ENCODE results near the gene GAD1. TPM values are rescaled to one million over a fixed set of nuclear protein-coding genes. Genes with fewer than 3 reads are reported as not detected.

Gene GAD1
- total and polyA plus RNA-seq, 7 donors, result 0.06 TPM; not detected in 6

DNA sequence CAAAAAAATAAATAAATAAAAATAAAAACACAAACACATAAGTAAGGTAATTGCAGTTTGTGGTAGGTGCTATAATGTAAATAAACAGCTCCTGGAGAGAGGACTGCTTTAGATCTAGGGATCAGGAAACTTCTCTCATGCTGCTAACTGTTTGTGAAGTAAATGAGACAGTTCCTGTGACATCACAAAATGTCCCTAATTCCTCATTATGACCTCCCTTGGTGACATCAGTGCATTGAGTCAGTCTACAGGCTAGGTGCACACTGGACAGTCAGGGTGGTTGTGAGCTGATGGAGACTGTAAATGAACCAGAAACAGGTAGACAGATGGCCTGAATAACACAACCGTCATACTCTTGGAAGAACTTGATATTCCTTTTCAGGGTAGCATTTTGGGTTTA is 33.1 kb upstream of the GAD1 start:
- ATAC-seq, result no peak
- intact Hi-C loops (cut with DNase I), result no loop called here
- TF ChIP-seq, protein P1, sequence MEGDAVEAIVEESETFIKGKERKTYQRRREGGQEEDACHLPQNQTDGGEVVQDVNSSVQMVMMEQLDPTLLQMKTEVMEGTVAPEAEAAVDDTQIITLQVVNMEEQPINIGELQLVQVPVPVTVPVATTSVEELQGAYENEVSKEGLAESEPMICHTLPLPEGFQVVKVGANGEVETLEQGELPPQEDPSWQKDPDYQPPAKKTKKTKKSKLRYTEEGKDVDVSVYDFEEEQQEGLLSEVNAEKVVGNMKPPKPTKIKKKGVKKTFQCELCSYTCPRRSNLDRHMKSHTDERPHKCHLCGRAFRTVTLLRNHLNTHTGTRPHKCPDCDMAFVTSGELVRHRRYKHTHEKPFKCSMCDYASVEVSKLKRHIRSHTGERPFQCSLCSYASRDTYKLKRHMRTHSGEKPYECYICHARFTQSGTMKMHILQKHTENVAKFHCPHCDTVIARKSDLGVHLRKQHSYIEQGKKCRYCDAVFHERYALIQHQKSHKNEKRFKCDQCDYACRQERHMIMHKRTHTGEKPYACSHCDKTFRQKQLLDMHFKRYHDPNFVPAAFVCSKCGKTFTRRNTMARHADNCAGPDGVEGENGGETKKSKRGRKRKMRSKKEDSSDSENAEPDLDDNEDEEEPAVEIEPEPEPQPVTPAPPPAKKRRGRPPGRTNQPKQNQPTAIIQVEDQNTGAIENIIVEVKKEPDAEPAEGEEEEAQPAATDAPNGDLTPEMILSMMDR (IDR thresholded peaks at IDR 0.05), result no peak

DNA sequence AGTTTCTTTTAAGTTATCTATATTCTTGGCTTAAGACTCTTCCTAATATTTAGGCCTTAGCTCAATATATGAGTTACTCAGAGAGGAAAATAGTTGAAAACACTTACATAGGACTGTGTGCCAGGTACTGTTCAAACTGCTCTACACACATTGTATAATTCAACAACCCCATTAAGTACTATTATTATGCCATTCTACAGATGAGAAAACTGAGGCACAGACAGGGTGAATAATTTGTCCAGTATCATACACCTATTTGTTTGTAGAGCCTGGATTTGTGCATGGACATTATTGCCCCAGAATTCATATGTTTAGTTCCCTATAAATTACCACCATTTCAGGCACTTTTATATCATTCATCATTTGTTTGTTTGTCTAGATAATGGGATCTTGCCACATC is 17.7 kb upstream of the GAD1 start:
- Histone ChIP-seq H3K9me3 (no peaks in the 10 kb centered on the region), H3K27ac (no peak overlapping the region), H3K36me3 (ENCODE audit: insufficient read depth in 1 of 2, low read depth in 1 of 2) (no peaks in the 10 kb centered on the region), H3K4me1 (no peaks in the 10 kb centered on the region), H3K4me3 (no peak overlapping the region), H3K27me3 (ENCODE audit: insufficient read depth in 3 of 3, low read length in 2 of 3) (peaks cover 0 to 5% (median 0%) of the 10 kb centered on the region in 3 donors)
- no peak for ATAC-seq
- DNase-seq, result no peak
- intact Hi-C loops (cut with DNase I), result no loop called here
- TF ChIP-seq, protein P1 (IDR thresholded peaks at IDR 0.05), result no peak

More for the DNA sequence above, 33.1 kb upstream of the GAD1 start:
- Histone ChIP-seq H3K27me3 (ENCODE audit: insufficient read depth in 3 of 3, low read length in 2 of 3) (peaks cover 0 to 5% (median 0%) of the 10 kb centered on the region in 3 donors), H3K36me3 (ENCODE audit: insufficient read depth in 1 of 2, low read depth in 1 of 2) (no peaks in the 10 kb centered on the region), H3K4me3 (no peak overlapping the region), H3K4me1 (no peaks in the 10 kb centered on the region), H3K9me3 (no peaks in the 10 kb centered on the region), H3K27ac (no peak overlapping the region)
- 71 to 100% (median 89%) methylated on average over 1 of the region's 1 CpG for WGBS, 3 donors
- no peak for DNase-seq

DNA sequence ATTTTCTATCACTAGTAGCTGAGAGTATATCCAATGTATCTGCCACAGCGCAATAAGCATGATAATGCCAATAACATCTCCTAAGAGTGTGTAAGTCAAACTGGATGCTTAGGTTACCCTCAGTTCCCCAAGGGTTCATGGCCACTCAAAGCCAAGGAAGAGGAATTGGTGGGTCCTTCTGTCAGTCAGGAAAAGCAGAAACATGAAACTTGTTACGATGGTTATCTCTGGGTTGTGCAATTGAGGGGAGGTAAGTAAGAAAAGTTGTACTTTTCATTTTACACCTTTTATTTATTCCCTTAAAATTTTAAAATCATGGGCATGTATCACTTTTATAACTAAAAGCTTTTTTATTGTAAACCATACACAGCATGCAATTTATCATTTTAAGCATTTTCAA is 10.1 kb upstream of the GAD1 start:
- no peak for ATAC-seq
- Histone ChIP-seq H3K27me3 (ENCODE audit: insufficient read depth in 3 of 3, low read length in 2 of 3) (peaks cover 0 to 5% (median 0%) of the 10 kb centered on the region in 3 donors), H3K27ac (no peak overlapping the region), H3K36me3 (ENCODE audit: insufficient read depth in 1 of 2, low read depth in 1 of 2) (no peaks in the 10 kb centered on the region), H3K4me3 (no peak overlapping the region), H3K9me3 (no peaks in the 10 kb centered on the region), H3K4me1 (no peaks in the 10 kb centered on the region)
- no peak for DNase-seq
- intact Hi-C loops (cut with DNase I), result no loop called here
- WGBS, 3 donors, result 93 to 94% (median 94%) methylated on average over 2 of the region's 2 CpGs
- TF ChIP-seq, protein P1 (IDR thresholded peaks at IDR 0.05), result no peak

DNA sequence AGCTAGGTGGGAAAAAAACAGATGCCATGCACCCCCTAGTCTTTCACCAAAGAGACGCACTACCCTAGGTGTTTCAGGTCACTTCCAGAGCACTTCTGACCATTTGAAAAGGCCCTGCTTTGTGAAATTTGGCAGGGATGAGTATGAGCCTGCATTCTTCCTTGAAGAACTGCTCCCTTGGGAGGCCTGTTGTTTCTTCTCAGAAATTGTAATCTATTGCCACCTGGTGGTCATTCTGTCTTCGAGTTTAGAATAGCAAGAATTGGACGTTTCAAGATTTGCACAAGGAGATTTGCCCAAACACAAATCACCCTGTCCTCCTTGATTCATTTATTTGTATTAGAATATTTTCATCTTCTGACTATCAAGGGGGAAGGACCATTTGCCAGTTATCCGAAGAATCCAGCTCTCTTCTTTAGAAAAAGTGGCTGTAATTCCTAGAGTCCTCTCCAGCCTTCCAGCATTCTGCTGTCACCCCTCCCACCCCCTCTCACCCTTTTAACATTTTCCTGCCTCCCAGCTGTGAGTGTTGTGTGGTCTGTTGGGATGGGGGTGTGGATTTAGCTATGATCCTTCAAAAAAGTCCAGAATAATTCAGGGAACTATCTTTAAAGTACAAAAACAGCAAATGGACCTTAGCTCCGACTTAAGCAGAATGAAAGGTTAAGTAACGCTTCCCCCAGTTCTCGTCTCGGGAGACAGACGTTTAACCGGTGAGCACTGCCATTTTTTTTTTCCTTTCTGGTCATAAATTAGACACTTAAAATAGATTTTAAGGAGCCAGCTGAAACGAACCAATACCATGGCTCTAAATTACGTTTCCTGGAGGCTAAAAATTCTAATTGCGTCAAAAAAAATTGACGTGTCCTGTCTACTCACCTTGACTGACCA is 3.7 kb upstream of the GAD1 start:
- Histone ChIP-seq H3K4me1 (peaks cover 30% of the 10 kb centered on the region), H3K4me3 (no peak overlapping the region), H3K9me3 (no peaks in the 10 kb centered on the region), H3K27ac (no peak overlapping the region), H3K36me3 (ENCODE audit: insufficient read depth in 1 of 2, low read depth in 1 of 2) (no peaks in the 10 kb centered on the region), H3K27me3 (ENCODE audit: insufficient read depth in 3 of 3, low read length in 2 of 3) (peaks cover 3 to 55% (median 31%) of the 10 kb centered on the region in 3 donors)
- 4 to 5% (median 4%) methylated on average over 14 of the region's 14 CpGs for WGBS, 3 donors
- DNase-seq, result no peak
- ATAC-seq, result peak; percentile 42 to 70 (median 58)
- TF ChIP-seq, protein P1 (IDR thresholded peaks at IDR 0.05), result peak; percentile 77
- intact Hi-C loops (cut with DNase I), result loop anchor here (1.0 to 10.0 kb wide), 8 partner anchors 108 to 576 kb away; no protein-coding TSS in a partner anchor
